HEK293 (cell line): ENCODE results near the gene ZNF555.

Experiments used
- CTCF ChIP-seq: fragments of 450-650 bp; formaldehyde crosslinking; IDR thresholded peaks from 2 replicates; pipeline ENCODE4 v1.5.1; 2016; ENCODE audit warnings: missing biosample characterization, missing genetic modification characterization
- MZF1 ChIP-seq: fragments of 450-650 bp; formaldehyde crosslinking; IDR thresholded peaks from 2 replicates; pipeline ENCODE4 v1.5.1; 2017; ENCODE audit warnings: missing biosample characterization, missing genetic modification characterization, borderline replicate concordance
- TCF7L2 ChIP-seq: IDR thresholded peaks from 2 replicates; pipeline ENCODE4 v1.6.1; 2011; ENCODE audit warnings: low read depth, mild to moderate bottlenecking, inconsistent platforms, low read length, moderate library complexity, borderline replicate concordance
- ZBTB10 ChIP-seq: fragments of 450-650 bp; formaldehyde crosslinking; IDR thresholded peaks from 2 replicates; pipeline ENCODE4 v1.5.1; 2016; ENCODE audit warnings: missing biosample characterization, missing genetic modification characterization
- ZBTB49 ChIP-seq: fragments of 450-650 bp; formaldehyde crosslinking; IDR thresholded peaks from 2 replicates; pipeline ENCODE4 v1.5.1; 2016; ENCODE audit warnings: missing biosample characterization, missing genetic modification characterization, low read depth
- ZBTB7A ChIP-seq: fragments of 450-650 bp; formaldehyde crosslinking; IDR thresholded peaks from 2 replicates; pipeline ENCODE4 v1.5.1; 2016; ENCODE audit warnings: low read depth, missing biosample characterization, missing genetic modification characterization
- ZNF138 ChIP-seq: fragments of 450-650 bp; formaldehyde crosslinking; IDR thresholded peaks from 2 replicates; pipeline ENCODE4 v1.5.1; 2016; ENCODE audit warnings: missing biosample characterization, missing genetic modification characterization, borderline replicate concordance
- ZNF324 ChIP-seq: fragments of 450-650 bp; formaldehyde crosslinking; IDR thresholded peaks from 2 replicates; pipeline ENCODE4 v1.5.1; 2016; ENCODE audit warnings: missing biosample characterization, missing genetic modification characterization
- ZNF350 ChIP-seq: fragments of 450-650 bp; formaldehyde crosslinking; IDR thresholded peaks from 2 replicates; pipeline ENCODE4 v1.5.0; 2017; ENCODE audit warnings: missing biosample characterization, mild to moderate bottlenecking, missing genetic modification characterization
- ZNF529 ChIP-seq: fragments of 450-650 bp; formaldehyde crosslinking; IDR thresholded peaks from 2 replicates; pipeline ENCODE4 v1.5.1; 2017; ENCODE audit warnings: missing genetic modification characterization, missing biosample characterization; ENCODE audit not compliant: insufficient replicate concordance
- ZNF830 ChIP-seq: fragments of 450-650 bp; IDR thresholded peaks from 2 replicates; pipeline ENCODE4 v1.5.0; 2018; ENCODE audit warnings: missing biosample characterization, missing genetic modification characterization, low read depth, mild to moderate bottlenecking, moderate library complexity

- no peak for TF ChIP-seq TCF7L2
- no peak for TF ChIP-seq CTCF (tag by site-specific recombination)
- TF ChIP-seq ZNF830 (tag by site-specific recombination) = no peak
- TF ChIP-seq MZF1 = no peak
- no peak for TF ChIP-seq ZNF138
- no peak for TF ChIP-seq ZBTB10 (tag by site-specific recombination)
- TF ChIP-seq ZBTB49 (tag by site-specific recombination) = no peak
- no peak for TF ChIP-seq ZNF350 (tag by site-specific recombination)
- no peak for TF ChIP-seq ZBTB7A (tag by site-specific recombination)
- no peak for TF ChIP-seq ZNF529 (tag by site-specific recombination)
- no peak for TF ChIP-seq ZNF324 (tag by site-specific recombination)
Observed at GRCh38 chr19:2822846-2823245, 18.4 kb upstream of the ZNF555 start.
